Hepatocyte (in vitro differentiated cells): ENCODE results near the gene HIPK4. TPM values are rescaled to one million over a fixed set of nuclear protein-coding genes. Genes with fewer than 3 reads are reported as not detected.

ENCODE experiments used
- DNase-seq: peaks from one replicate; pipeline ENCODE4 v3.0.0-alpha.2; 2016; ENCODE audit warnings: low spot score
- H2AFZ ChIP-seq: fragments of 200-600 bp; sonication (generic); 2 replicates; pipeline ENCODE4 v1.6.0; 2016; ENCODE audit warnings: antibody characterized with exemption, mild to moderate bottlenecking
- H3K27ac ChIP-seq: fragments of 200-600 bp; sonication (generic); 2 replicates; pipeline ENCODE4 v1.5.1; 2016; ENCODE audit warnings: mild to moderate bottlenecking
- H3K27me3 ChIP-seq: fragments of 200-600 bp; sonication (generic); 2 replicates; pipeline ENCODE4 v1.6.1; 2016
- H3K36me3 ChIP-seq: fragments of 200-600 bp; sonication (generic); replicated peaks from 2 replicates; pipeline ENCODE4 v1.5.1; 2016; ENCODE audit warnings: low read depth; ENCODE audit not compliant: insufficient read depth
- H3K4me1 ChIP-seq: fragments of 200-600 bp; sonication (generic); 2 replicates; pipeline ENCODE4 v1.5.1; 2016; ENCODE audit warnings: mild to moderate bottlenecking, moderate library complexity; ENCODE audit not compliant: insufficient read depth
- H3K4me2 ChIP-seq: fragments of 200-600 bp; sonication (generic); 2 replicates; pipeline ENCODE4 v1.6.0; 2016
- H3K4me3 ChIP-seq: fragments of 200-600 bp; sonication (generic); 2 replicates; pipeline ENCODE4 v1.5.1; 2016; ENCODE audit warnings: mild to moderate bottlenecking
- H3K79me2 ChIP-seq: fragments of 200-600 bp; sonication (generic); 2 replicates; pipeline ENCODE4 v1.6.0; 2017; ENCODE audit warnings: mild to moderate bottlenecking
- H3K9me2 ChIP-seq: fragments of 200-600 bp; sonication (generic); replicated peaks from 2 replicates; pipeline ENCODE4 v1.6.0; 2017; ENCODE audit warnings: mild to moderate bottlenecking; ENCODE audit not compliant: insufficient read depth
- H3K9me3 ChIP-seq: fragments of 200-600 bp; sonication (generic); 2 replicates; pipeline ENCODE4 v1.5.1; 2016; ENCODE audit warnings: low read depth, mild to moderate bottlenecking
- H4K20me1 ChIP-seq: fragments of 200-600 bp; sonication (generic); 2 replicates; pipeline ENCODE4 v1.6.0; 2016; ENCODE audit warnings: mild to moderate bottlenecking; ENCODE audit not compliant: insufficient read depth, poor library complexity, severe bottlenecking
- EZH2 ChIP-seq: fragments of 200-600 bp; sonication (generic); IDR thresholded peaks from 2 replicates; pipeline ENCODE4 v1.6.1; 2016; ENCODE audit warnings: antibody characterized with exemption, mild to moderate bottlenecking, borderline replicate concordance
- EZH2phosphoT487 ChIP-seq: fragments of 200-600 bp; sonication (generic); IDR thresholded peaks from one replicate; pipeline ENCODE4 v1.6.1; 2018; ENCODE audit warnings: antibody characterized with exemption, mild to moderate bottlenecking, low read depth, moderate library complexity; ENCODE audit not compliant: unreplicated experiment, severe bottlenecking
- WGBS: methylation state at CpG from one replicate; pipeline ENCODE4 v1.1.6; 2016; ENCODE audit warnings: low lambda C conversion rate; ENCODE audit errors: missing lambda C conversion rate; 5-methylcytosine and 5-hydroxymethylcytosine counted together
- polyA plus RNA-seq: library from polyadenylated mRNA; unstranded; fragments of >200 nt; fragmentation: Nextera tagmentation; extraction: Ambion mirVana; gene quantifications from 2 replicates; pipeline ENCODE4 v1.2.1, GENCODE V29; 2016
- total RNA-seq: library from RNA; depleted of rRNA; stranded (reverse); fragments of >200 nt; gene quantifications from 2 replicates; pipeline ENCODE4 v1.2.3, GENCODE V29; 2014
- TF ChIP-seq, protein P1 (sequence below): fragments of 200-600 bp; sonication (generic); IDR thresholded peaks from 2 replicates; pipeline ENCODE4 v1.5.1; 2016; ENCODE audit warnings: antibody characterized with exemption, mild to moderate bottlenecking; ENCODE audit not compliant: poor library complexity

The HIPK4 gene
- total and polyA plus RNA-seq, 2 experiments from 2014 or later: 0.07 to 0.13 TPM

DNA sequence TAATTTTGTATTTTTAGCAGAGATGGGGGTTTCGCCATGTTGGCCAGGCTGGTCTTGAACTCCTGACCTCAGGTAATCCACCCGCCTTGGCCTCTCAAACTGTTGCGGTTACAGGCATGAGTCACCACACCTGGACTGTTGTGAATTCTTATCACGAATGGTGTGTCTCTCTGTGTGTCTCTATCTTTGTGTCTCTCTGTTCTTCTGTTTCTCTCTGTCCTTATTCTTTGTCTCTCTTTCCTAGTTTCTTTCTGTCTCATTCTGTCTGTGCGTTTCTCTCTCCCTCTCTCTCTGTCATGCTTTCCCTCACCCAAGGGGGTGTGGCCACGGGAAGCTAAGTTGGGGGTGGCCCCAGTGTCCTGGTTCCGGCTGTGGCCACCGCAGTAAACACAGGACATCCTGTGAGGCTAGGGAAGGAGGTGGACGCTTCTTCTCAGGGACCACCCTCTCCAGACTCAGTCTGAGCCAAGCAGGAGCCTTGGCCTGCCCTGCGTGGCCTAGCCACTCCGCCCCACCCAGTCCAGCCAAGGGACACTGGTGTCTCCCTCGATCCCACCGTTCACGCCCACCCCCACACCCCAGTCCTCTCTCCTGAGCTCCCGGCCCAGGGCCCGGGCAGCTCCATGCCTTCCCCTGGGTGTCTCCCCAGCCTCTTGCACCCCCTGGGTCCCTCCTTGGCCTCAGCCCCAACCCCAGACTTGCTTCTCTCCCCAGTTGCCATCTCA lies 27.1 kb upstream of the HIPK4 start:
- Histone ChIP-seq H3K79me2 (peaks cover 3% of the 10 kb centered on the region), H3K9me2 (no peaks in the 10 kb centered on the region), H3K4me2 (no peak overlapping the region), H3K27me3 (no peaks in the 10 kb centered on the region), H3K4me3 (no peak overlapping the region), H4K20me1 (no peaks in the 10 kb centered on the region), H3K9me3 (no peaks in the 10 kb centered on the region), H2AFZ (peak overlapping the region; percentile 51), H3K4me1 (peaks cover 22% of the 10 kb centered on the region), H3K36me3 (no peaks in the 10 kb centered on the region), H3K27ac (peak overlapping the region; percentile 26)
- TF ChIP-seq EZH2 (no peak), EZH2phosphoT487 (no peak)
- TF ChIP-seq, protein P1, sequence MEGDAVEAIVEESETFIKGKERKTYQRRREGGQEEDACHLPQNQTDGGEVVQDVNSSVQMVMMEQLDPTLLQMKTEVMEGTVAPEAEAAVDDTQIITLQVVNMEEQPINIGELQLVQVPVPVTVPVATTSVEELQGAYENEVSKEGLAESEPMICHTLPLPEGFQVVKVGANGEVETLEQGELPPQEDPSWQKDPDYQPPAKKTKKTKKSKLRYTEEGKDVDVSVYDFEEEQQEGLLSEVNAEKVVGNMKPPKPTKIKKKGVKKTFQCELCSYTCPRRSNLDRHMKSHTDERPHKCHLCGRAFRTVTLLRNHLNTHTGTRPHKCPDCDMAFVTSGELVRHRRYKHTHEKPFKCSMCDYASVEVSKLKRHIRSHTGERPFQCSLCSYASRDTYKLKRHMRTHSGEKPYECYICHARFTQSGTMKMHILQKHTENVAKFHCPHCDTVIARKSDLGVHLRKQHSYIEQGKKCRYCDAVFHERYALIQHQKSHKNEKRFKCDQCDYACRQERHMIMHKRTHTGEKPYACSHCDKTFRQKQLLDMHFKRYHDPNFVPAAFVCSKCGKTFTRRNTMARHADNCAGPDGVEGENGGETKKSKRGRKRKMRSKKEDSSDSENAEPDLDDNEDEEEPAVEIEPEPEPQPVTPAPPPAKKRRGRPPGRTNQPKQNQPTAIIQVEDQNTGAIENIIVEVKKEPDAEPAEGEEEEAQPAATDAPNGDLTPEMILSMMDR: no peak
- DNase-seq: no peak
- WGBS: 62% methylated on average over 11 of the region's 16 CpGs

DNA sequence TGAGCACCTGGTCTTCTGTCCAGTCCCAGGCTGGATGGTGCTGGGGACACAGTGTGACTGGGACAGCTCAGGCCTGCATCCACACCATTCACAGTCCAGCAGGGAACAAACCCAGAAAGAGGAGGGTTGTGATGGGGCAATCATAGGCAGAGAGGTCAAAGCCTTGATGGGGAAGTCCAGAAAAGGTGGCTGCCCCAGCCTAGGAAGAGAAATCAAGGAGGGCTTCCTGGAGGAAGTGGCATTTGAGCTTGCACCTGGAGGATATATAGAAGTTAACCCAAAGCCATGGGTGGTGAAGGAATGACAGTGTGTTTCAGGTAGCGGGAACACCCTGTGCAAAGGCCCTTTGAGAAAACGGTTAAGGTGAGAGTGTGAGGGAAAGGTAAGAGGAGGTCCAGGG lies 25.8 kb upstream of the HIPK4 start:
- H3K4me2 ChIP-seq: no peak overlapping the region
- no peaks in the 10 kb centered on the region for H3K27me3 ChIP-seq
- no peaks in the 10 kb centered on the region for H3K9me2 ChIP-seq
- 93% methylated on average over 2 of the region's 2 CpGs for WGBS
- peaks cover 15% of the 10 kb centered on the region for H3K4me1 ChIP-seq
- no peak overlapping the region for H3K27ac ChIP-seq
- no peaks in the 10 kb centered on the region for H4K20me1 ChIP-seq
- H3K9me3 ChIP-seq: no peaks in the 10 kb centered on the region
- no peak overlapping the region for H3K4me3 ChIP-seq
- no peaks in the 10 kb centered on the region for H3K36me3 ChIP-seq
- TF ChIP-seq, protein P1: no peak
- TF ChIP-seq EZH2: no peak
- no peak for TF ChIP-seq EZH2phosphoT487
- no peaks in the 10 kb centered on the region for H3K79me2 ChIP-seq
- no peak for DNase-seq
- H2AFZ ChIP-seq: no peak overlapping the region

DNA sequence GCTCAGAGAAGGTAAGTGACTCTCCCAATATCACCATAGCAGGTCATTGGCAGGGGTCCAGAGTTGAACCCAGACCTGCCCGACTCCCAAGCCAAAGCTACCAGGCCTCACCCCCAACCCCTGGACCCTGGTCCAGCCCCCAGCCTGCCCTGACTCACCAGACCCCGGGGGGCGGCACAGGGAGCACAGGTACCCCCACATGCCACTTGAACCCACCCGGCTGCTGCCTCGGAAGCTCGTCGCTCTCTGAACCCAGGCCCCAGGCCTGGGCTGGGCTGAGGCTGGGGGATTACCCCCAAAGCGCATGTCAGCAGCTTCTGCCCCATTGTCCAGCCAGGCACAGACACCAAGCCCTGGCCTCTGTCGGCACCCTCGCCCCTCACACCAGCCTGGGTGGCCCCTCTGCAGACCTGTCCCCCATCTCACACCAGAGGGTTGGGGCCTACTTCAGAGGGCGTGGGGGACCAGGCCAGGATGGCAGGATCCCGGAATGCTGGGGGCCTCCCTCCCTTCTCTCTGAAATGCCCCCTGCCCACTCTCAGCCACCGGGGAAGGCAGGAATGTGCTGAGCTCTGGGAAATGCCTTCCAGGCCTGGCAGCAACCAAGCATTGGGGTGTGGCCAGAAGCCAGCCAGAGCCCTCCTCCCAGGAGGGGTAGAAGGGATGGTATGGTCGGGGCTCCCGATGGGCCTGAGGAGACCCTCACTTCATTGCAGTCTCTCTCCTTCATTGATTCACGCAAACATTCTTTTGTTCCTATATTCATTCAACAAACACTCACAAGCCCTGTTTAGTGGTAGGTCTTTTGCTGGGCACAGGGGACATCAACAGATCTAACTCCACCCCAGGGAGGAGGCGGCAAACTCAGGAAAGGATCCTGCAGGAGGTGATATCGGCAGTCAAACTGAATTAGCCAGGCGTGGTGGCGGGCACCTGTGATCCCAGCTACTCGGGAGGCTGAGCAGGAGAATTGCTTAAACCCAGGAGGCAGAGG lies 24.9 kb upstream of the HIPK4 start:
- no peaks in the 10 kb centered on the region for H4K20me1 ChIP-seq
- no peaks in the 10 kb centered on the region for H3K27me3 ChIP-seq
- no peak overlapping the region for H3K4me2 ChIP-seq
- H3K36me3 ChIP-seq: no peaks in the 10 kb centered on the region
- WGBS: 85% methylated on average over 21 of the region's 21 CpGs
- no peak for DNase-seq
- no peak overlapping the region for H2AFZ ChIP-seq
- H3K9me2 ChIP-seq: no peaks in the 10 kb centered on the region
- no peaks in the 10 kb centered on the region for H3K79me2 ChIP-seq
- TF ChIP-seq EZH2phosphoT487: no peak
- TF ChIP-seq, protein P1: no peak
- no peak for TF ChIP-seq EZH2
- H3K9me3 ChIP-seq: no peaks in the 10 kb centered on the region
- no peak overlapping the region for H3K4me3 ChIP-seq
- no peak overlapping the region for H3K27ac ChIP-seq
- peaks cover 11% of the 10 kb centered on the region for H3K4me1 ChIP-seq
